K562 (cell line): ENCODE results near the gene COQ4. TPM values are rescaled to one million over a fixed set of nuclear protein-coding genes. Genes with fewer than 3 reads are reported as not detected.

Experiments used
- CHD4 ChIP-seq: fragments of 200-600 bp; sonication (generic); IDR thresholded peaks from 3 replicates; pipeline ENCODE4 v1.6.1; 2012; ENCODE audit warnings: low read depth, mild to moderate bottlenecking, mixed read lengths, low read length, inconsistent platforms; ENCODE audit not compliant: insufficient read depth, insufficient replicate concordance, poor library complexity, severe bottlenecking
- CREB5 ChIP-seq: fragments of 250-450 bp; sonication (Bioruptor Pico); IDR thresholded peaks from 2 replicates; pipeline ENCODE4 v1.5.0; 2020; ENCODE audit warnings: mild to moderate bottlenecking
- DEAF1 ChIP-seq: fragments of 450-650 bp; formaldehyde crosslinking; IDR thresholded peaks from 2 replicates; pipeline ENCODE4 v1.4.0; 2020; ENCODE audit warnings: mild to moderate bottlenecking, moderate library complexity
- E2F8 ChIP-seq: fragments of 450-650 bp; IDR thresholded peaks from 2 replicates; pipeline ENCODE4 v1.7.1; 2018; ENCODE audit warnings: mild to moderate bottlenecking, low read depth; ENCODE audit not compliant: partially characterized antibody
- FIP1L1 ChIP-seq: fragments of 200-400 bp; formaldehyde crosslinking; IDR thresholded peaks from 2 replicates; pipeline ENCODE4 v1.6.1; 2018; ENCODE audit warnings: mild to moderate bottlenecking, low read depth, low read length; ENCODE audit not compliant: poor library complexity, severe bottlenecking
- FOXP4 ChIP-seq: sonication (generic); formaldehyde crosslinking; IDR thresholded peaks from 2 replicates; pipeline ENCODE4 v1.8.0; 2022; ENCODE audit warnings: mild to moderate bottlenecking, missing genetic modification reagents, borderline replicate concordance
- HCFC1 ChIP-seq: IDR thresholded peaks from 2 replicates; pipeline ENCODE4 v1.6.1; 2012; ENCODE audit warnings: low read depth, low read length, improper control_type of control experiment
- HIVEP1 ChIP-seq: fragments of 250-450 bp; sonication (Bioruptor Pico); IDR thresholded peaks from 2 replicates; pipeline ENCODE4 v1.4.0; 2020; ENCODE audit warnings: mild to moderate bottlenecking
- MTF1 ChIP-seq: fragments of 250-450 bp; sonication (Bioruptor Pico); IDR thresholded peaks from 2 replicates; pipeline ENCODE4 v1.9.0; 2021; ENCODE audit warnings: moderate library complexity, mild to moderate bottlenecking, inconsistent platforms, borderline replicate concordance
- NR2C1 ChIP-seq, 2 experiments: fragments of 450-650 bp; IDR thresholded peaks; 2 replicates each; pipeline ENCODE4 v1.6.1; 2017; ENCODE audit warnings: mild to moderate bottlenecking in 2 of 2, antibody characterized with exemption in 1 of 2, inconsistent platforms in 1 of 2, missing compliant biosample characterization in 1 of 2, missing genetic modification characterization in 1 of 2
- PHB ChIP-seq: fragments of 250-450 bp; sonication (Bioruptor Pico); IDR thresholded peaks from 2 replicates; pipeline ENCODE4 v1.5.0; 2021
- POLR3A ChIP-seq: IDR thresholded peaks from 2 replicates; pipeline ENCODE4 v1.6.1; 2011; ENCODE audit warnings: borderline replicate concordance, mild to moderate bottlenecking, moderate library complexity; ENCODE audit not compliant: insufficient read length, insufficient read depth; ENCODE audit errors: extremely low read depth
- PTBP1 ChIP-seq: fragments of 200-400 bp; formaldehyde crosslinking; IDR thresholded peaks from 2 replicates; pipeline ENCODE4 v1.6.1; 2017; ENCODE audit warnings: low read depth, low read length
- RUNX1 ChIP-seq: sonication (generic); IDR thresholded peaks from 2 replicates; pipeline ENCODE4 v1.6.1; 2016; ENCODE audit warnings: antibody characterized with exemption, low read depth
- SAP30 ChIP-seq: fragments of 200-600 bp; sonication (generic); IDR thresholded peaks from 2 replicates; pipeline ENCODE4 v1.6.1; 2012; ENCODE audit warnings: borderline replicate concordance, low read depth, mild to moderate bottlenecking, moderate library complexity, low read length, control low read depth, inconsistent platforms; ENCODE audit not compliant: insufficient read depth, poor library complexity, severe bottlenecking
- SREBF1 ChIP-seq: fragments of 150-350 bp; IDR thresholded peaks from 2 replicates; pipeline ENCODE4 v1.6.1; 2014; ENCODE audit warnings: antibody characterized with exemption, low read depth, low read length, borderline replicate concordance
- TCF3 ChIP-seq: sonication (generic); formaldehyde crosslinking; IDR thresholded peaks from 2 replicates; pipeline ENCODE4 v1.4.0; 2020; ENCODE audit warnings: mild to moderate bottlenecking, missing genetic modification reagents
- polyA plus RNA-seq, 8 experiments: library from polyadenylated mRNA; depleted of rRNA in 4 of 8; stranded (reverse) in 5 of 8; unstranded in 3 of 8; fragments of >200 nt; fragmentation: Nextera tagmentation in 2 of 8; fragmentation: Illumina TruSeq in 1 of 8; extraction: Ambion mirVana in 2 of 8; extraction: Trizol in 1 of 8; gene quantifications; 2 replicates each; pipeline versions ENCODE4 v1.2.1 to v1.2.3, GENCODE V29; 2011 to 2014; ENCODE audit warnings: inconsistent platforms in 1 of 8, missing spikeins in 1 of 8
- total RNA-seq, 7 experiments: library from RNA; depleted of rRNA in 6 of 7; stranded (reverse); fragments of >200 nt in 6 of 7; fragmentation: Illumina TruSeq in 2 of 7; extraction: Trizol in 2 of 7; gene quantifications; 2 replicates each; pipeline versions ENCODE4 v1.2.1 to v1.2.3, GENCODE V29; 2011 to 2021; ENCODE audit warnings: low replicate concordance in 1 of 7

COQ4 gene
- total and polyA plus RNA-seq, 9 of the 15 experiments (the other 6 are each of a cell fraction or from before 2014, with no cell fraction given): 9.1 to 135 (median 67.2) TPM

GRCh38 chr9:128370752-128371629, 48.4 kb downstream of the COQ4 start, which contains the start of gene URM1 (continued):
- TF ChIP-seq DEAF1 (CRISPR knock-in tag) (no peak), NR2C1 (IDR thresholded peaks at IDR 0.05) (no peak), NR2C1 (tag; IDR thresholded peaks at IDR 0.05) (0 out of 2 replicates have a peak, but pooled peaks have one; percentile 33), POLR3A (no peak), SREBF1 (no peak), PHB (CRISPR knock-in tag) (no peak), PTBP1 (no peak), CHD4 (no peak), TCF3 (CRISPR knock-in tag) (no peak), MTF1 (CRISPR knock-in tag) (no peak), HIVEP1 (CRISPR knock-in tag) (no peak), E2F8 (peak; percentile 77), CREB5 (CRISPR knock-in tag) (no peak), FOXP4 (CRISPR knock-in tag) (no peak), HCFC1 (peak; percentile 70), RUNX1 (no peak; the same call in 1 of the 2 replicates), SAP30 (peak; percentile 88), FIP1L1 (no peak)
